Measurements from ENCODE around the gene SESN3.
A peak's percentile ranks its signal among the peaks of the same experiment; 100 is the strongest.

DNA sequence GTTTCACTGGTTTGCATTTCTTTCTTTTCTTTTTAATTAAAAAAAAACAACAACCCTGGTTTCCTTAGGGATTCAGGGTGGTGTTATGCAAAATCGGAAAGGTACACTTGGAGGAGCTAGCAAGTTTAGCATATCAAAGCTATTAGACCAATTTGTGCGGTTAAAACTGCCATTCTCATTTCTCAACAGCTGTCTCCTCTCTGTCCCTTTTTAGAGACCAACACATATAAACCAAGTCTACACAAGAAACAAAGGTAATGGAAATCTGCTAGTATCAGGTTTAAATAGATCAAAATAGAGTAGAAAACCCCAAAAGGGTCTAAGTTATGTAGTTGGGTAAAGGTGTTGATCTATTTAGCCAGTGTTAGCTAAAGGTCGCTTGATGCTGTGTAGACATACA is 1.7 kb upstream of the SESN3 start:
- TF ChIP-seq CTCF (IDR thresholded peaks at IDR 0.05) (peak in 1 of 5 experiments; percentile 4), EP300 (IDR thresholded peaks at IDR 0.05) (no peak), POLR2A (IDR thresholded peaks at IDR 0.05) (no peak)
